PC-9 (cell line): ENCODE results near the gene GRK4.

Source experiments
- EZH2 ChIP-seq: fragments of 200-600 bp; sonication (generic); IDR thresholded peaks from 2 replicates; pipeline ENCODE4 v1.8.0; 2017; ENCODE audit warnings: antibody characterized with exemption, low read depth
- TF ChIP-seq, protein P1 (sequence below): fragments of 200-600 bp; sonication (generic); conservative IDR thresholded peaks from 2 replicates; pipeline ENCODE4 v1.6.1; 2017; ENCODE audit warnings: mixed run types, antibody characterized with exemption, mild to moderate bottlenecking, moderate library complexity

DNA sequence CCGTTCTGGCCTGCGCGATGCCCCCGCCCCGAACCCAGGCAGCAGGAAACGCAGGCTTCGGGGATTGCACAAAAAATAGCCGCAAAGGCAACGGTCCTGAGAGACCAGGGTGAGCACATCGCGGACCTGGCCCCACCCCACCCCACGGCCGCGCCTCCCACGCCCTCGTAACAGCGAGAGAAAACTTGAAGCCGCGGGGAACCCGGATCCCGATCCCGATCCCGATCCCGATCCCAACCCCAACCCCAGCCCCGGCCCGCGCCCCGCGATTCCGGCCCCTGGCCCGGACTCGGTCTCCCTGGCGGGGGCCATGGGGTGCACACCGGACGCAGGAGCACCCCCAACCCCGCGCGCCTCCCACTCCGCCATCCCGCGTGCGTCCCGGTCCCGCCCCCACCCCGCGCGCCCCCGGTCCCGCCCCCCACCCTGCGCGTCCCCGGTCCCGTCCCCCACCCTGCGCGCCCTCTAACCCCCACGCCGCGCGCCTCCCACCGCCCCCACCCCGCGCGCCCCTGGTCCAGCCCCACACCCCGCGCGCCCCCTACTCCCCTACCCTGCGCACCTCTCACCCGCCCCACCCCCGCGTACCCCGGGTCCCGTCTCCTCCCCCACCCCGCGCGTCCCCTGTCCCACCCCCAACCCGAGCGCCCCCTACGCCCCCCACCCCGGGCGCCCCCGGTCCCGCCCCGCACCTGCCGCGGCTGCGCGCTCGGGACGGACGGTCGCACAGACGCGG, 29.1 kb upstream of the GRK4 start:
- TF ChIP-seq, protein P1, sequence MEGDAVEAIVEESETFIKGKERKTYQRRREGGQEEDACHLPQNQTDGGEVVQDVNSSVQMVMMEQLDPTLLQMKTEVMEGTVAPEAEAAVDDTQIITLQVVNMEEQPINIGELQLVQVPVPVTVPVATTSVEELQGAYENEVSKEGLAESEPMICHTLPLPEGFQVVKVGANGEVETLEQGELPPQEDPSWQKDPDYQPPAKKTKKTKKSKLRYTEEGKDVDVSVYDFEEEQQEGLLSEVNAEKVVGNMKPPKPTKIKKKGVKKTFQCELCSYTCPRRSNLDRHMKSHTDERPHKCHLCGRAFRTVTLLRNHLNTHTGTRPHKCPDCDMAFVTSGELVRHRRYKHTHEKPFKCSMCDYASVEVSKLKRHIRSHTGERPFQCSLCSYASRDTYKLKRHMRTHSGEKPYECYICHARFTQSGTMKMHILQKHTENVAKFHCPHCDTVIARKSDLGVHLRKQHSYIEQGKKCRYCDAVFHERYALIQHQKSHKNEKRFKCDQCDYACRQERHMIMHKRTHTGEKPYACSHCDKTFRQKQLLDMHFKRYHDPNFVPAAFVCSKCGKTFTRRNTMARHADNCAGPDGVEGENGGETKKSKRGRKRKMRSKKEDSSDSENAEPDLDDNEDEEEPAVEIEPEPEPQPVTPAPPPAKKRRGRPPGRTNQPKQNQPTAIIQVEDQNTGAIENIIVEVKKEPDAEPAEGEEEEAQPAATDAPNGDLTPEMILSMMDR = no peak
- no peak for TF ChIP-seq EZH2
